ENCODE data around the gene MFAP4.

The MFAP4 gene

DNA sequence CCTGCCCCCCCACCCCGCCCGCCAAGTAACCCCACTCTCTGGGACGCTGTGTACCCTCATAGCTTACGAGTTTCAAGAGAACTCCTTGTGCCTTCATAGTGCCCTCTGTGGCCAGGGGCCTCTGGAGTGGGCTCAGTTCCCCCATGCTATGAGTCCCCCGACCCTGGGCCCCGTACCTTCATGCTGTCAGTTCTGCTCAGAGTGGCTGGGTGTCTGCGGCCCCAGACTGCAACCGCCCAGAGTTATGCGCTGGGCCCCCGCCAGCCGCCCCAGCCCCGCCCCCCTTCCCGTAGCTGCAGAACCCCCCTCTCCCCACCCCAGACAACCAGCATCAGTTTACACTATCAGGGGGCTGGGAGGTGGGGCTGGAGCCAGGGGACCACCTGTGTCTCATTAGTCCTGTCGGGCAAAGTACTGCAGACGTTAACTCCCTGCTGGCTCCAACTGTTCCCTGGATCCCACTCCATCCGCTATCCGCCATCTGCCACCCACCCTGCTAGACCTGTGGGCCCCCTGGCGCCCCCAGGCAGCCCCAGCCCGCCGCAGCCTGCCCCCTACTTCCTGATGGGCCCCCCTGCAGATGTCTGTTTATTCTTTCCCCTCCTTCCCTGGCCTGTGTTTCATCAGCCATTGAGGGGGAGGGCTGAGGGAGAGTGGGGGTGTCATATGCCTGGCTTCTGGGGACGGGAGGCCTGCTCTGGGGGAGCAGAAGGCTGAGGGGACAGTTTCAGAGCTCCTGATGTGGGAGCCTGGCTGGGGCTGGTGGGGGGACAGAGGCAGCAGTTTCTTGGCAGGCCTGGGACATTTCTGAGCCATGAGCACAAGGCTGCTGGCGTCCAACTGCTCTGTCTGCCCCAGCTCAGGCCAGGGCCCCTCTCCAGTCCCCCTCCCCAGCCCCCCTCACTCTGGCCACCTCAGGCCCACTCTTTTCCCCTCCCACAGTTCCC is at the start of gene MFAP4:
TSS of gene MFAP4 (minus strand) at position 217 of the 947 bp plus-strand sequence. CDS start at position 182, 35 bp downstream.
- DNase-seq, result peak in 1 of 2 donors; percentile 69

- no peak for DNase-seq
Measured at GRCh38 chr17:19433727-19434340, 46.8 kb upstream of the MFAP4 start.

- DNase-seq, result no peak
Measured at GRCh38 chr17:19433255-19433654, 46.3 kb upstream of the MFAP4 start.

GRCh38 chr17:19431691-19432090 is 44.7 kb upstream of the MFAP4 start:
- no peak for DNase-seq

DNA sequence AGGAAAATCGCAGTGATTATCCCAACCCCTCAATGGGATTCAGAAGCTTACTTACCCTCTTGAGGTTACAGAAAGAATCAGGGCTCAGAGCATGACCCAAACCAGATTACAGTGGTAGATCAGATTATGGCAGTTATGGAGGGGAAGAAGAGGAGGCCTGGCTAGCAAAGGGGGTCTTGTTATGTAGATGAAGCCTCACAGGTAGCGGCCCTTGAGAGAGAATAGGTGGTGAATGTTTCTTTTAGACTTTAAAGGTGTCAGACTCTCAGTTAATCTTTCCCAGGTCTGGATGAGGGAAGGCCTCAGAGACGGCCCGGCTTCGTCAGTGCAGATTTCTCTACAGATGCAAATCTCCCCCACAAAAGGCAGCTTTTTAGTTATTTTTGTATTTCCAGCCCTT is 39.6 kb upstream of the MFAP4 start:
- no peak for DNase-seq

DNA sequence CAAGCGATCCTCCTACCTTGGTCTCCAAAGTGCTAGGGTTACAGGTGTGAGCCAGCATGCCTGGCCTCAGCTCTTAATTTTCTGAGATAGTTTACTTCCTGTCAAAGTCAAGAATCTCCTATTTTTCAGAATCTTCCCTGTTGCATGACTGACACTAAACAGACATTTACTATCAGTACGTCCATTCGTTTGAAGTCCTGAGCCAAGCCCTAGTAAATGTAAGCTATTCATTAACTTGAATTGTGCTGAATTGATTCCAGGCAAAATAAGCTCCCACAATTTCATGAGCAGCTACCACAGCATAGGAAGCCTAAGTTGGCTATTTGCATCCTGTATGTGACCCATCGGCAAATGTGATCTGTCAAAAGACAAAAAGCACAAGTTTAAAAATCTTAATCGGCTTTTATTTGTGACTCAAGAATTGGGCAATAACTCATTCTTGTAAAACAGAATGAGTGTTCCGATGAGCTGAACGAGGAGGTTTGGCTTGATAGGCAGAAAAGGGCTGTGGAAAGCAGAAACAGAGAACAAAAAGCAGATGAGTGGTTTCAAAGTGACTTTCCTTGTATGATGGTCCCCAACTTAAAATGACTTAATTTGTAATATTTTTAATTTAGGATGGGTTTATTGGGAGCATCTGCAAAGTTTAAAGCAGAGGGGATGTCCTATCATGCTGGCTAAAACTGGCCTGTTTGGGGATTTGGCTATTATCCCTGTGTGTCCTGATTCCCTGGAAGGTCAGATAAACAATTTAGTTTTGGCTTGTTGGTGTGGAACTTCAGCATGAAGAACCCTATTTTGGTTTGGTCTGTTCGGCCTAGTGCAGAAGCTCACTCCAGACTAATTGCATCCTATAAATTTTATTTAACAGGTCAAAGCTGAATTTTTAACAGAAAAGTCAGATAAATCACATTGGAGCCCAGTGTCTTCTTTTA is 38.2 kb upstream of the MFAP4 start:
- no peak for DNase-seq

DNA sequence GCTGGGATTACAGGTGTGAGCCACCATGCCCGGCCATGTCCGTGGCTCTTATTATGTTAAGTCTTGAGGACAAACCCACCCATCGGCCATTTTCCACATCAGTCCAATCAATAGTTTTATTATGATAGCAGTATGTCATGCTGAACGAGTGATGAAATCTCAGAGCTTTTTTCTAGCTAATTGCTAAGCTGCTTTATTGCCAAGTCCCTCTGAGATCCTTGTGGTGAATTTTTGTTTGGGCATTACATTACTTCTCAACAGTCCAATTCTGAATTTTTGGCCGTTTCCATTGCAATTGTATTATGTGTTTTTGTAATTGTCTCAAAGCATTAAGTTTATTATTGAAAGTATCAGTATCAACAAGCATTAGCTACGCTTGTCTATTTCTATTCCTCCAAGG is 34.9 kb upstream of the MFAP4 start:
- no peak for DNase-seq

GRCh38 chr17:19421219-19421618 is 34.2 kb upstream of the MFAP4 start:
- no peak for DNase-seq

- DNase-seq, result peak in 1 of 2 donors; percentile 43
Measured at GRCh38 chr17:19418251-19418992, 31.4 kb upstream of the MFAP4 start.

- DNase-seq, result no peak
Measured at GRCh38 chr17:19417611-19418010, 30.6 kb upstream of the MFAP4 start.

- no peak for DNase-seq
Measured at GRCh38 chr17:19415806-19416775, 29.1 kb upstream of the MFAP4 start.

GRCh38 chr17:19415311-19415710 is 28.3 kb upstream of the MFAP4 start:
- DNase-seq, result no peak

- DNase-seq, result no peak
Measured at GRCh38 chr17:19414396-19415280, 27.6 kb upstream of the MFAP4 start.

DNA sequence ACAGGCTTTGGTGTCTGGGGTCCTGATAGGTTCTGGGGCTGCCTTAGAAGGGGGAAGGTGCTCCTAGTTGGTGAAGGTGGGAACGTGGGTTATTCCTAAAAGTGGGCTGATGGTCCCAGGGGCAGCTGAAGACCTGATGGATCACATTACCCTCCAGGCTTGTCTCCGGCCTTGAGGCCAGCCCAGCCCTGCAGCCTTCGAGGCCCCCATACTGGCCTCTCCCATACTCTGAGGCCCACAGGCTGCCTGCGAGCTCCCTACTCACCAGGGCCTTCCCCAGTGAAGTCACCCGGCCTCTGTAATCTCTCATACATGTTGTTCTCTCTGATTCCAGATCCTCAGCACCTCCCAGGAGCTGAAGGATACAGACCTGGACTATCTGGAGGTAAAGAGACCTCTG is 26.8 kb upstream of the MFAP4 start:
- no peak for DNase-seq

GRCh38 chr17:19412984-19413383 is 26.0 kb upstream of the MFAP4 start:
- no peak for DNase-seq

DNA sequence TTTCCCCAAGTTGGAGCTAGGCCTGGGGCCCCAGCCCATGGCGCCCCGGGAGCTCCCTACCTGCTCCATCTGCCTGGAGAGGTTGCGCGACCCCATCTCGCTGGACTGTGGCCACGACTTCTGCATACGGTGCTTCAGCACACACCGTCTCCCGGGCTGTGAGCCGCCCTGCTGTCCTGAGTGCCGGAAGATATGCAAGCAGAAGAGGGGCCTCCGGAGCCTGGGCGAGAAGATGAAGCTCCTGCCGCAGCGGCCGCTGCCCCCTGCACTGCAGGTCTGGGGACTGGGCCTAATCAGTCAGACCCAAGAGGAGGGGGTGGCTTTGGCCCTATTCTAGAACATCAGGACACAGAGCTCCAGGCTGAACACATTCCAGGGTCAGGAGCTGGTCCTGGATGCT is 25.5 kb upstream of the MFAP4 start:
- DNase-seq, result no peak

DNA sequence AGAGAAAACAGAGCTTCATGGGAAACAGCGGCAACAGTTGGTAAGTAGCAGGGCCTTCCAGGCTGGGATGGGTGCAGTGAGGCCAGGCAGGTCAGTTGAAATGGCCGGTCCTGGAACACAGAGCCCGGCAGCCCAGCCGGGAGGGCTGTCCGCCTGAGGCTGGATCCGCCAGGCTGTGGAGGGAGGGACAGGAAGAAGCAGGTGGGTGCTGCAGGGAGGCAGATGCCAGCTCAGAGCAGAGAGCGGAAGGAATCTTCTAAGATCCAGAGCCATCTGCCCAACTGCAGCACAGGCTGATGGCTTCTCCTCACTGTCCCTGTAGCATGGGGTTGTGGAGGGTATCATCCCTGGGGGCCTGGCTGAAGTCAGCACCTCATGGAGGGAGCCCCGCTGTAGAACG is 24.6 kb upstream of the MFAP4 start:
- no peak for DNase-seq

- no peak for DNase-seq
Measured at GRCh38 chr17:19410875-19411620, 24.1 kb upstream of the MFAP4 start, which contains the start of gene RNF112. Gene RNF112, plus strand, starts transcription at chr17:19411232. Its CDS starts 177 bp downstream, at chr17:19411409.

DNA sequence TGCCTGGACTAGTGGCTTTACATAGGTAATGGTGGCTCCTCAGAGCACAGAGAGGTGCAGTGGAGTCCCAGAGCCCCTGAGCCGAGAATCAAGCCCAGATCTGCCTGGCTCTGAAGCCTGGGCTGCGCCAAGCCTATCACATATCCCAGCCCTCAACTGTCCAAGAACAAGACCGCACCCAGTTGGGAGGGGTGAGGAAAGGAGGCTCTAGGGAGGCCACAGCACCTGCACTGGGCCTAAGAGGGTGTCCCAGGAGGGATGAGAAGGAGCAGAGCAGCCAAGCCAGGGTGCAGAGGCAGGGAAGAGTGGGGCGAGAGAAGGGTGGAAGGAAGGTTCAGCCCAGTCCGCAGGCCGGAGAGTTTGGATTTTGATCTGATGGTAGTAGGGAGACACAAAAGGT is 23.1 kb upstream of the MFAP4 start:
- DNase-seq, result no peak
